Activated CD4-positive, alpha-beta T cell treated with anti-CD3 and anti-CD28 coated beads, Interleukin-2, amount 50 U/mL, for 48 hours (primary cell): ENCODE measurements around the gene COL16A1.

Experiments
- DNase-seq, 2 experiments: peaks; one replicate each; pipeline ENCODE4 v3.0.0-alpha.2; 2020

COL16A1 gene

GRCh38 chr1:31621847-31622730, 81.7 kb downstream of the COL16A1 start:
- no peak for DNase-seq

- DNase-seq = no peak
Observed at GRCh38 chr1:31621498-31621820, 82.4 kb downstream of the COL16A1 start.

- DNase-seq = no peak
Observed at GRCh38 chr1:31620631-31621497, 83.0 kb downstream of the COL16A1 start.

- no peak for DNase-seq
Observed at GRCh38 chr1:31618916-31619846, 84.6 kb downstream of the COL16A1 start.

GRCh38 chr1:31617916-31618746, 85.7 kb downstream of the COL16A1 start:
- peak; percentile 52 to 56 for DNase-seq

- no peak for DNase-seq
Observed at GRCh38 chr1:31617218-31617915, 86.5 kb downstream of the COL16A1 start, which contains the start of gene HCRTR1. HCRTR1 (plus strand) TSS chr1:31617689; CDS start chr1:31619193, 1,504 bp downstream.

GRCh38 chr1:31615939-31616338, 87.9 kb downstream of the COL16A1 start:
- no peak for DNase-seq

GRCh38 chr1:31615414-31615813, 88.4 kb downstream of the COL16A1 start:
- DNase-seq = no peak

- DNase-seq = no peak
Observed at GRCh38 chr1:31614414-31615005, 89.3 kb downstream of the COL16A1 start.

- no peak for DNase-seq
Observed at GRCh38 chr1:31609514-31610118, 94.2 kb downstream of the COL16A1 start.

GRCh38 chr1:31607360-31607759, 96.5 kb downstream of the COL16A1 start:
- DNase-seq = no peak

- DNase-seq = peak; percentile 36 to 54
Observed at GRCh38 chr1:31605908-31606427, 97.8 kb downstream of the COL16A1 start.
